IPS DF 19.7 (cell line): ENCODE measurements around the gene SS18.

Experiments
- DNase-seq: peaks from one replicate; pipeline ENCODE4 v3.0.0-alpha.2; 2013; ENCODE audit warnings: low read depth, low spot score

SS18 gene

DNA sequence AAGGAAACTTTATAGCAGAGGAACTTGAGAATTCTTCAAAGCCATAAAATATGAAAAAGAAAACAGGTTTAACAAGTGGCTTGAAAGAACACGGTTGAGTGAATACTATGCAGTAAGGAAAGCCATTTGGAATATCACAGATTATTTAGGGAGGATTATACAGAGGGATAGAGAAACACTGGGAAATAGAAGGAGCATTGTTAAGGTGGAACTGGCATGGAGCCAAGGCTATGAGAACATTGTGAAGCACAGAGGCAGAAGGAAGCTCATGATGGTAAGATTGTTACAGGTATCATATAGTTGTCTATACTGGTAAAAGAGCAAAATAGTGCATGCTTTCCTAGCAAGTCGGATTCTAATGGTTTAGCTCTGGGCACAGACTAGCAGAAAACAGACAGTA is 87.1 kb downstream of the SS18 start:
- DNase-seq: no peak

DNA sequence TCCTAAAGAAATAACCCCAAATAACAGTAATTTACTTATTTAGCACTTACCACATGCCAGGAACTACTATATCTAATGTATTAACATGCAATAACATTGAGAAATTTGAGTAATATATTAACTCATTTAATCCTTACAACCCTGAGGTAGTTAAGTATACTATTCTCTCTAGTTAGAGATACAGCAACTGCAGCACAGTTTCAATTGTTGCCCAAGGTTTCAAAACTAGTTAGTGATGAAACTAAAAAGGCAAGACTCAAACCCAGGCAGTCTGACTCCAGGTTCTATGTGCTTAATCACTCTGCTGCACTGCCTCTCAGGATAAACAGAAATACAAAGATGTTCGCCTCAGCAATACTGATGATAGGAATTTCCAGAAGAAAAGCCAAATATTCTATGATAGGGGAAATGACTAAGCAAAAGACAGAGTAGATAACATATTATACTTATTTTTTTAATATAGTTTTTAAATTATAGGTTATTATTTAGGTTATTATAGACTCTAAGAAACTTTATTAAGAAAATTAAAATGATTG is 88.0 kb downstream of the SS18 start:
- DNase-seq: no peak

DNA sequence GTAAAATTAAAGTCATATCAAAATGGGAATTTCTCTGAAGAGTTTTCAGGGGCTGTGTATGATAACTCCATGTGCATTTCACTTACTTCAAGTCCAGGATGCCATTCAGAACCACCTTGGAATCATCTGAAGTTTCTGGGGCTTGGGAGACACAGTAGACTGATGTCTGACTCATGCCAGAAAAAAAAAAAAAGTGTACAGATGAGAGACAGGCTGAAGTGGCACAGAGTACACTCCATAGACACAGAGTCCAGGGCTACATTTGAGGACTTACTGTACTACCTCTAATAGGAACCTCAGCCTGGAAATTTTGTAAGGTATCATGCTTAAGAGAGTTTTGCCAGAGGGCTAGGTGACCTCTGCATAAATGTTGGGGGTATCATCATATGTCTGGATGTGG is 92.0 kb downstream of the SS18 start:
- no peak for DNase-seq

GRCh38 chr18:25992566-25992965 is 97.8 kb downstream of the SS18 start:
- DNase-seq: no peak

DNA sequence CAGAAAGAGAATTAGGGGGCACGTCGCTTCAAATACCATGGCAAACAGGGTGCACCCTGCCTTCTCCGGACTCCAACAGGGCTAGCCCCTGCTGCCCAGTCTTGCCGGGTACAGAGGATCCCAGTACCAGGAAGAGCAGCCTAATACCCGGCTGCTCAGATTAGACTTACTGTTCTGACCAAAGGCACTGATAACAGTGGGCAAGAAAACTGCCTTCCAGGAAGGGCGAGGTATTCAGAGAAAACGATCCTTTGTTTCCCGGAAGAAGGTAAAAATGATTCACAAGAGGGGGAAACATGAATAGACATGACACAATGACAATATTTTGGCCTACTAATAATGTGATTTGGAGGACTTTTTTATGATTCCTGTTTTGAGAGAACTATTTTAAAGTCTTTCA is 99.9 kb downstream of the SS18 start:
- DNase-seq: no peak

DNA sequence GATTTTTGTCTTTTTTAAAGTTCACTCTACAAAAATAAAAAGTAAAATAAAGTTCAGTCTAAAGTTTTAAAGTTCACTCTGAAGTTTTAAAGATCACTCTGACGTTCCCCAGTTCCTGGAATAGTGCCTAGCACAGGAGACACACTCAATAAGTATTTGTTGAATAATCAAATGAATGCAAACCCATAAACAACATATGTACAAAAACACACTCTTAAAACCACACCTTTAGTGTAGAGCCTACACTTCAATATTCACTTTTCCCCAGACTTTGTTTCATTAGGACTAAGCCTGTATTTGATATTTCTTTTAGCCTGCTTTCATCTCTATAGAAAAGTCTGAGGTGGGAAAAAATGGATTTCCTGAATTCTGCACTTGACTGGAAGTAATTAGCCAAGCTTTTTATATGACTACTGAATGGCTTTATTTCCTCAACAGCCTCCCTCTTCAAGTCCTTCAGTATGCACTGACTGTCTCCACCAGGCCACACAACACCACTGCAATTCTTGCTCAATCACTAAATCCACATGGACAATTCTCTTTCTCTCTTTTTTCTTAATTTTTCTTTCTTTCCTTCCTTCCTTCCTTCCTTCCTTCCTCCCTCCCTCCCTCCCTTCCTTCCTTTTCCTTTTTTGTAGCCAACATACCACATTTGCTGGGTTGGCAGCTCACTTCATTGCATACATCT is 104.6 kb downstream of the SS18 start:
- no peak for DNase-seq

GRCh38 chr18:25983730-25984129 is 106.7 kb downstream of the SS18 start:
- no peak for DNase-seq

DNA sequence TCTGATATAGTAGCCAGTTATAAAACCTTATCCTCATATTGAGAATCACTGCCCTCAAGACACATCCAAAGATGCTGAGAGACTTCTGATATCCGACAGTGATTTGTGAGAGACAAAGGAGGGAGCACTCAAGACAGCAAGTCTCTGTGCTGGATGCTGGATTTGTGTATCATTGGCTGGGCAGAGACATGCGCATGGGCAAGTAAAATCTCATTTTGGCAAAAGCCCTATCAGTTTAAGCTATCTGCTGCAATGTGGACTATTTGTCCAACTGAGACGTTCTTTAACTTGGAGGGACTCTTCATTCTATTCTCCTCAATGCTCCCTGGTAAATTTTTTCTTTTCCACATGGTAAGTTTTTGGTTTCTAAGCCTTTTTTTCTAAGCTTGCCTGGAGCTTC is 107.5 kb downstream of the SS18 start:
- no peak for DNase-seq

- no peak for DNase-seq
Measured at GRCh38 chr18:25982153-25982552, 108.3 kb downstream of the SS18 start.

GRCh38 chr18:25979369-25980040 is 110.9 kb downstream of the SS18 start:
- no peak for DNase-seq

DNA sequence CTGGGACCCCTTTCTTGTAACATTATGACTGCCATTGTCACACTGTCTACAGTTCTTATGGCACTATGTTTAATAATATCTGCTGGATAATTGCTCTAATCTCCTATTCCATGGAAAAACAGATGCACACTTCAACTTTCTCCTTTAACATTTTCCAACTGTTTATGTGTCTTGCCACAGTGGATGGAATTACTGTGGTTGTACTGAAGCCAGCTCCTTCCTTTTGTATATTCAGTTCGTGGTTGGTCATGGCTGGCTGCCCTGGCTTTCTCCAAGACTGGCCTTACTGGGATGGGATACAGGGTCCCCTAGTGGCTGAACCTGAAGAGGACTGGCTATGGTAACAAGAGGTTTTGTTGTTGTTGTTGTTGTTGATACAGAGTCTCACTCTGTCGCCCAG is 113.9 kb downstream of the SS18 start:
- no peak for DNase-seq

DNA sequence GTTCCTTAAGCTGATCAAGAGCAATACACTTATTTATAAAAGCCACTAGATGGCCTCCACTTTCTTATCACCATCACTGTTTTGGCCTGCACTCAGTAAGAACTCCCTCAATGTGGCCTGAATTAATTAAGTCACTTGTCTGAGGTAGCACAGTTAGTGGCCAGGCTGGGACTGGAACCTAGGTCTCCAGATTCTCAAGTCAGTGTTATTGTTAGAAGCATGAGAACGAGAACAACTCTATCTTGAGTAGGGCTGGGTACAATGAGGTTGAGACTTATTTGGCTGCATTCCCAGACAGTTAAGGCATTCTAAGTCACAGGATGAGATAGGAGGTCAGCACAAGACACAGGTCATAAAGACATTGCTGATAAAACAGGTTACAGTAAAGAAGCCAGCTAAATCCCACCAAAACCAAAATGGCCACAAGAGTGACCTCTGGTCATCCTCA is 115.8 kb downstream of the SS18 start:
- DNase-seq: no peak
